ENCODE results near the gene IGF2R.

DNA sequence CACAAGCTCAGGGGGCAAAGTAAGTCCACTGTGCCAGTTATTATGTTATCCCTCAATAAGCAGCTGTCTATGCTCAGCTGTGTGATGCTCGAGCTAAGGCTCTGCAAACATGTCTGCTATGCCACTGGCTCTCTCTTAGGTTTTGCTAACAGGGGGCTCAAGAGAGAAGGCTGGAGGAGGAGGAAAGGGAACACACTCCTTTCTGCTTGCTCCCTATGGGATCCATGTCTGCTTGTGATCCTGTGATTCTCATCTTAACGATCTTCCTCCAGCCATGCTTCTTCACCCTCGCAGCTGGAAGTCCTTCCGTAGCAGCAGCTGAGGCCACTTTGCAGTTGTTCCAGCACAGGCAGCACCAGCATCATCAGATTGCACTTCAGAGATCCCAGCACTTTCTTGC, 37.0 kb upstream of the IGF2R start:
- TF ChIP-seq, protein P1, sequence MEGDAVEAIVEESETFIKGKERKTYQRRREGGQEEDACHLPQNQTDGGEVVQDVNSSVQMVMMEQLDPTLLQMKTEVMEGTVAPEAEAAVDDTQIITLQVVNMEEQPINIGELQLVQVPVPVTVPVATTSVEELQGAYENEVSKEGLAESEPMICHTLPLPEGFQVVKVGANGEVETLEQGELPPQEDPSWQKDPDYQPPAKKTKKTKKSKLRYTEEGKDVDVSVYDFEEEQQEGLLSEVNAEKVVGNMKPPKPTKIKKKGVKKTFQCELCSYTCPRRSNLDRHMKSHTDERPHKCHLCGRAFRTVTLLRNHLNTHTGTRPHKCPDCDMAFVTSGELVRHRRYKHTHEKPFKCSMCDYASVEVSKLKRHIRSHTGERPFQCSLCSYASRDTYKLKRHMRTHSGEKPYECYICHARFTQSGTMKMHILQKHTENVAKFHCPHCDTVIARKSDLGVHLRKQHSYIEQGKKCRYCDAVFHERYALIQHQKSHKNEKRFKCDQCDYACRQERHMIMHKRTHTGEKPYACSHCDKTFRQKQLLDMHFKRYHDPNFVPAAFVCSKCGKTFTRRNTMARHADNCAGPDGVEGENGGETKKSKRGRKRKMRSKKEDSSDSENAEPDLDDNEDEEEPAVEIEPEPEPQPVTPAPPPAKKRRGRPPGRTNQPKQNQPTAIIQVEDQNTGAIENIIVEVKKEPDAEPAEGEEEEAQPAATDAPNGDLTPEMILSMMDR (IDR thresholded peaks at IDR 0.05; ENCODE audit: low read depth, low read length): no peak
- no peak for TF ChIP-seq EZH2phosphoT487 (IDR thresholded peaks at IDR 0.05; ENCODE audit: low read depth)
